NCI-H446 (cell line): ENCODE results near the gene LASP1.
"Not testable (repeated sequence)": the region's sequence is repeated elsewhere in the genome, so short reads cannot be mapped to it uniquely, and the experiment has no call there.

ENCODE experiments used
- DNase-seq, 2 experiments: peaks; one replicate each; lab custom pipeline; 2025; lab: John Stamatoyannopoulos, UW

The LASP1 gene

DNA sequence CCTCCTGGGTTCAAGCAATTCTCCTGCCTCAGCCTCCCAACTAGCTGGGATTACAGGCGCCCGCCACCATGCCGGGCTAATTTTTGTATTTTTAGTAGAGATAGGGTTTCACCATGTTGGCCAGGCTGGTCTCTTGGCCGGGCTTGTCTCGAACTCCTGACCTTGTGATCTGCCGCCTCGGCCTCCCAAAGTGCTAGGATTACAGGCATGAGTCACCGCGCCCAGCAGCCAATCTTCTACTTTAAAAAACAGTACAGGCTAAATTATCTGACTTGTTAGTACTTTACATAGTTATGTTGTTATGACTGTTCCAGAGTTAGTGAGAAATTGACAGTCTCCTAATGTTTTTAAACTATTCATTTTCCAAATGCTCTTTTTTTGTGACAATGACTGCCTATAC lies 64.1 kb downstream of the LASP1 start:
- not testable (repeated sequence) for DNase-seq

DNA sequence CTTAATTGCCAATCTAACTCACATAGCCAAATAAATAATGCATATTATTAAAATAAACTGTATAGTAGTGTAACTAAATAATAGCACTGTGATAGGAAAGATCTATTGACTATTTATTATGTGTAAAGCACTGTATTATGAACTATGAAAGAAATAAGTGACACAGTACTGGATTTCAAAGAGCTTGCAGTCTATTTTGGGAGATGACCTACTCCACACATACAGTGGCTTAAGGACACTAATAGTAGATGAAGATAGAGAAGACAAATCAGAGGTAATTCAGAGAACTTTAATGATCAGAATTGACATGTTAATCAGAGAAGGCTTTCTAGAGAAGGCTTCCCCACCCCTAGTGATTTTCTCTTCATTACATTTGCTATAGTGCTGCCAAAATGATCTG lies 70.1 kb downstream of the LASP1 start:
- no peak for DNase-seq

- DNase-seq, result no peak
Measured at GRCh38 chr17:38940404-38940803, 70.5 kb downstream of the LASP1 start.

DNA sequence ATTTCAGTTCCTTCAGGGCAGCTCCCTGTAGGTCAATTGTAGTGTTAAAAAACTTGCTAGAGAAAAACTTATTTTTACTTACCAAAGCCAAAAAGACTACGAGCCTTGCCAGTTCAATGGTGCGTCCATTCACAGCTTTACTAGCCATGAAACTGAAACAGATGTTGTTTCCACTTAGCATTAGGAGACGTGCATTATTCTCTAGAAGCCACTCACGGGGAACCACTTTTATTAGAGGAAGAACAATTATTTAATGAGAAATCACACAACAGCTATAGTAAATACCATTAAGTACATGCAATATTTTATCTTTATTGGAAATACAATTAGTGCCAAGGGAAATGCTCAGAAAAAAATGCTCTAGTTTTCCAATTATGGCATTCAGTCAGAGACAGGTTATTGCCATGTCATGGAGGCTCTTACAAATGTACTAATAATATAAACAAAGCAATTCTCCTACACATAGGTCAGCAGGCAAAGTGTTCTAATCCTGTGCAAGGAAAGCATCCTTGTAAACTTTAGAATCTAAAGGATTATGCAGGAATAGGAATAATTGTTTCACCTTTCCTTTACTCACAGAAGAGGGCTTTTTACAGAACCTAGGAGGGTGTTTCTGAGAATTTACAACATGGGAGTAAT lies 73.0 kb downstream of the LASP1 start:
- DNase-seq, result no peak

DNA sequence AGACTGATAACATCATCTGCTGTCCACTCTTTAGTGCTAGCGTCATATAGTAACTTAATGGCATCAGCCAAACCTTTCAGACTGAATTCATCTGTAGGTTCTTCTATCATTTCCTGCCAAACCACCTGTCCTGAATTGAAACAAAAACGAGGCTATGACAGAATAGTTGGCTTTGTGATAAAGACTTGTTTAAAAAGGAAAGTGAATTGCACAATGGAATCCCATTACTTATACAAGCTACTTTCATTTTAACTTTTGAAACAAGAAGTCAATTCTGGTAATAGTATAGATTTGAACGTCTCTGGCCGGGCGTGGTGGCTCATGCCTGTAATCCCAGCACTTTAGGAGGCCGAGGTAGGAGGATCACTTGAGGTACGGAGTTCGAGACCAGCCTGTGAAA lies 73.7 kb downstream of the LASP1 start:
- no peak for DNase-seq

DNA sequence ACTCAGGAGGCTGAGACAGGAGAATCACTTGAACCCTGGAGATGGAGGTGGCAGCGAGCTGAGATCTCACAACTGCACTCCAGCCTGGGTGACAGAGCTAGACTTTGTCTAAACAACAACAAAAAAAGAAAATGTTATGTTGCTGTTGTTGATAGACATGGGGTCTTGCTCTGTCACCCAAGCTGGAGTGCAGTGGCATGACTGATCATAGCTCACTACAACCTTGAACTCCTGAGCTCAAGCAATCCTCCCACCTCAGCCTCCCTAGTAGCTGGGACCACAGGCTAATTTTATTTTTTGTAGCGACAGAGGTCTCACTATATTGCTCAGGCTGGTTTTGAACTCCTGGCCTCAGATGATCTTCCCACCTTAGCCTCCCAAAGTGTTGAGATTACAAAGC lies 77.3 kb downstream of the LASP1 start:
- no peak for DNase-seq

- DNase-seq, result not testable (repeated sequence)
Measured at GRCh38 chr17:38953800-38954199, 83.9 kb downstream of the LASP1 start.

DNA sequence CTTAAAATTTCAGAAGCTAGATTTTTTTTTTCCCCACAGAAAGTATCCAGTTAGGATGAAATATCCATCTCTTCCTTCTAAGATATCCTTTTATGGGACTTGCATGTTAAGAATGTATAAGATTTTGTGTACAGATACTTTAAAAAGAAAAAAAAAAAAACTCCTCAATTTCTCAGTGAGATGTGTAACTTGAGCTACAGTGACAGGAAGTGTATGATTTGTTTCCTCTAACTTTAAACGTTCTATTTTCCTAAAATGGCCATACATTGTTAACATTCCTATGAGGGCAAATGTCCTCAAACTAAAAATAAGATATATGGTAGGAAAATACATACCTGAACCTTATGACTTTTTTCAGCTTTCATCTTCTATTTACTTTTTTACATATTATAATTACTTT lies 88.5 kb downstream of the LASP1 start:
- no peak for DNase-seq

- no peak for DNase-seq
Measured at GRCh38 chr17:38958756-38959155, 88.9 kb downstream of the LASP1 start.

DNA sequence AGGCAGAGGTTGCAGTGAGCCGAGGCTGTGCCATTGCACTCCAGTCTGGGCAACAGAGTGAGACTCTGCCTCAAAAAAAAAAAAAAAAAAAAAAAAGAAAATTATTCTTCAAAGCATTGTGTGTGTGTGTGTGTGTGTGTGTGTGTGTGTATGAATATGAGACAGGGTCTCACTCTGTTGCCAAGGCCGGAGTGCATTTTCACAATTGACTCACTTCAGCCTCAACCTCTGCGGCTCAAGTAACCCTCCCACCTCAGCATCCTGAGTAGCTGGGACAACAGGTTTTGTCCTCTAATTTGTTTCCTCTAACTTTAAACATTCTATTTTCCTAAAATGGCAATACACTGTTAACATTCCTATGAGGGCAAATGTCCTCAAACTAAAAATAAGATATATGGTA lies 89.7 kb downstream of the LASP1 start:
- no peak for DNase-seq

DNA sequence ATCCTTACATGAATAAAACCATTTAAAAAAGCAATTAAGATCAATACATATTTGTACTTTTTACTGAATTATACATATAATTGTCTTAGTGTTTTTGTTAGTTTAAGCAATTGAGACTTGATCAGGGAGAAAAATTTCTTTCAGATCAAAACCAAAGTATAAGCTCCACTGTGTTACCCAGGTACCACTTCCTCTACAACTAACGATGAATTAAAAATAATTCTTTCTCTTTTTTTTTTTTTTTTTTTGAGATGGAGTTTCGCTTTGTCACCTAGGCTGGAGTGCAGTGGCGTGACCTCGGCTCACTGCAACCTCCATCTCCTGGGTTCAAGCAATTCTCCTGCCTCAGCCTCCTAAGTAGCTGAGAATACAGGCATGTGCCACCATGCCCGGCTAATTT lies 90.5 kb downstream of the LASP1 start:
- no peak for DNase-seq

DNA sequence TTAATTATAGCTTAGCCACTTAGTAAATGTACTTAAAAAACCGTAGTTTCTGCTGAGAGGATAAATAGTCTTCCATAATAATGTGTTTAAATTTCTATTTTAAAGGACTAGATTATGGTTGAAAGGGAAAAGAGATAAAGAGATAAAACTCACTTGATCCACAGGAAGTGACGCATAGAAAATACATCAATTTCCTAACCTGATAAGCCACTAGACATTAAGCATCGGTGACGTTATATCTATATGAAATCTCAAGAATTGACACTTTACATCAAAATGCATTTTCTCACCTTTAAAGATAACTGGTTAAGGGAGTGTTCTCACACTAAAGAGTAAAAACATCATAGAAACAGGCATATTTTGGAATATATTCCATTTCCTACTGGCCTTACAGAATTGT lies 91.6 kb downstream of the LASP1 start:
- DNase-seq, result no peak

DNA sequence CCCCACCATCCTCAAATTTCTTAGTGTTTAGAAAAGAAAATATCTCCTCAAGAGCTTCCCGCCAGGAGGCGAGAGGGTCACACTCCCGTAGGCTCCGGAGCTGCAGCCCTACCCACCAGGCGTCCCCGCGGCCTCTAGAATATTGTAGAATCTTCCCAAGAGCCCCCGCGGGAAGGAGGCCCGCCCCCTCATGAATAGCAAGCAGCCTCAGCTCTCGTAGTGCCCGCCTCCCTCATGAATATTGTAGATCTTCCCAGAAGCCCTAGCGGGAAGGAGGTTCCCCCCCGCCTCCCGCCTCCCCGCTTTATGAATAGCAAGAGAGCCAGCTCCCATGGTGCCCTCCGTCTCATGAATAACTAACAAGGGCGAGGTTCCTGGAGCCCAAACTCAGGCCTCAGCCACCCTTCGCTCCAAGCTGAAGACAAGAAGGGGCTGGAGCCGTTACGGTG lies 97.5 kb downstream of the LASP1 start, which contains the start of gene FBXO47:
TSS of gene FBXO47 (minus strand) at position 114 of the 449 bp plus-strand sequence. CDS start 4,378 bp downstream, outside the sequence.
- DNase-seq, result no peak

GRCh38 chr17:38969281-38969680 lies 99.4 kb downstream of the LASP1 start:
- DNase-seq, result no peak

GRCh38 chr17:38970128-38970527 lies 100.3 kb downstream of the LASP1 start:
- DNase-seq, result no peak

- no peak for DNase-seq
Measured at GRCh38 chr17:38970804-38971203, 100.9 kb downstream of the LASP1 start.
